Heart left ventricle (tissue), 13 donors: ENCODE results near the gene NANS.

ENCODE experiments used
- POLR2A ChIP-seq, 2 donors: fragments of 450-650 bp; IDR thresholded peaks; one replicate each; pipeline ENCODE4 v1.6.1; 2017; ENCODE audit warnings: antibody characterized with exemption in 2 of 2, mild to moderate bottlenecking in 2 of 2, moderate library complexity in 2 of 2
- TF ChIP-seq, protein P1 (sequence below), 12 donors: fragments of 200-600 bp; sonication (generic) in 4 of 12; IDR thresholded peaks; one replicate each; pipeline versions ENCODE4 v1.5.0 to v1.8.0; 2018 to 2022; ENCODE audit warnings: antibody characterized with exemption in 12 of 12, mild to moderate bottlenecking in 5 of 12
- donor health status: ischemic (EF 13 %, LVEDD 7.1; RV severe dilation, severe dysfunction).
- donor health status: DM: no; HTN: yes; CAD: no.
- donor health status: DM: no; HTN: no; CAD: no.
- donor health status: ischemic (EF 25% LVEDD 6.9; RV normal size, moderate dysfunction).
- donor health status: ischemic (EF 25% LVEDD 5.7; RV mildly dilated, moderate dysfunction).
- donor health status: ischemic (EF 35%, LVEDD 5.7; RV mildly dilated, moderate dysfunction).
- donor health status: nonischemic (EF 11% LVEDD 7.7; RV severe dilation, severe dysfunction).
- donor health status: DM: yes; HTN: yes; CAD: no.
- donor health status: PGD.
- donor health status: ischemic (EF 29% LVEDD 5.4; RV normal size, mild dysfunction).
- donor health status: nonischemic (EF 23%, LVEDD 6.1; RV moderate dilation, normal function).

DNA sequence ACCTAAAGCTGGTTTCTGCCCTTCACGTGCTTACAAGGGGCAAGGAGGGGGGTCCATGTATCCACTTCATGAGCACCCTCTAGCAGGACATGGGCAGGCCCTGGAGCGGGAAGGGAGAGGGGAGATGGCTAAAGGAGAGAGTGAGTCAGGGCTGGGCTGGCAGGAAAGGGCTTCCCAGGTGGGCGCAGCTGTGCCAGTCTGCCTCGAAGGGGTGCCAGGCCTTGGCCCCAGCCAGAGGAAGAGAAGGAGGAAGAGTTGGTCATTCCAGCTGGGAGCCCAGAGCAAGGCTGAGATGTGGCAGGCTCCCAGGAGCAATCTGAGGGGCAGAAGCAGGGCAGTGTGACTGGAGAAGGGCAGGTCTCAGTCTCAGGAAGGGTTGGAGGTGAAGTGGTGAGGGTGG is 37.8 kb downstream of the NANS start:
- TF ChIP-seq, protein P1, sequence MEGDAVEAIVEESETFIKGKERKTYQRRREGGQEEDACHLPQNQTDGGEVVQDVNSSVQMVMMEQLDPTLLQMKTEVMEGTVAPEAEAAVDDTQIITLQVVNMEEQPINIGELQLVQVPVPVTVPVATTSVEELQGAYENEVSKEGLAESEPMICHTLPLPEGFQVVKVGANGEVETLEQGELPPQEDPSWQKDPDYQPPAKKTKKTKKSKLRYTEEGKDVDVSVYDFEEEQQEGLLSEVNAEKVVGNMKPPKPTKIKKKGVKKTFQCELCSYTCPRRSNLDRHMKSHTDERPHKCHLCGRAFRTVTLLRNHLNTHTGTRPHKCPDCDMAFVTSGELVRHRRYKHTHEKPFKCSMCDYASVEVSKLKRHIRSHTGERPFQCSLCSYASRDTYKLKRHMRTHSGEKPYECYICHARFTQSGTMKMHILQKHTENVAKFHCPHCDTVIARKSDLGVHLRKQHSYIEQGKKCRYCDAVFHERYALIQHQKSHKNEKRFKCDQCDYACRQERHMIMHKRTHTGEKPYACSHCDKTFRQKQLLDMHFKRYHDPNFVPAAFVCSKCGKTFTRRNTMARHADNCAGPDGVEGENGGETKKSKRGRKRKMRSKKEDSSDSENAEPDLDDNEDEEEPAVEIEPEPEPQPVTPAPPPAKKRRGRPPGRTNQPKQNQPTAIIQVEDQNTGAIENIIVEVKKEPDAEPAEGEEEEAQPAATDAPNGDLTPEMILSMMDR (IDR thresholded peaks at IDR 0.05): no peak
- no peak for TF ChIP-seq POLR2A (IDR thresholded peaks at IDR 0.05)
